ENCODE measurements around the gene ADA. TPM values are rescaled to one million over a fixed set of nuclear protein-coding genes. Genes with fewer than 3 reads are reported as not detected.

Gene ADA
- total and polyA plus RNA-seq, 2 of the 4 experiments (the other 2 are of a cell fraction): 8.1 to 11.0 TPM

GRCh38 chr20:44694159-44694558 is 42.7 kb upstream of the ADA start:
- Histone ChIP-seq H3K56ac (ENCODE audit: extremely low read depth, insufficient read depth, low read length) (no peak overlapping the region), H4K91ac (ENCODE audit: insufficient read depth, low read depth, low read length) (peak overlapping the region; percentile 88), H4K20me1 (ENCODE audit: insufficient read depth, low read length) (peaks cover 2% of the 10 kb centered on the region; the same call in 1 of the 2 replicates), H2AK9ac (replicated peaks; ENCODE audit: low read depth, low read length, poor library complexity) (no peak overlapping the region), H2BK120ac (ENCODE audit: low read depth, low read length) (peak overlapping the region; percentile 41), H3K4me1 (ENCODE audit: control insufficient read depth, insufficient read depth, low read length) (peaks cover 35% of the 10 kb centered on the region), H3K14ac (replicated peaks; ENCODE audit: low read depth, low read length) (no peak overlapping the region), H3K27me3 (ENCODE audit: control insufficient read depth, insufficient read depth, low read length) (peaks cover 2% of the 10 kb centered on the region; the same call in 1 of the 2 replicates), H4K5ac (ENCODE audit: low read depth, low read length) (peak overlapping the region; percentile 3), H2AK5ac (ENCODE audit: low read depth, low read length) (peak overlapping the region; percentile 98), H3K4me3 (ENCODE audit: insufficient read depth, low read depth, low read length) (no peak overlapping the region), H3K18ac (ENCODE audit: low read depth, low read length) (peak overlapping the region; percentile 83), H2BK15ac (ENCODE audit: low read depth, low read length) (peak overlapping the region; percentile 38; the same call in 2 of the 3 replicates), H3K4me2 (ENCODE audit: low read depth, low read length) (no peak overlapping the region), H3K27ac (ENCODE audit: insufficient read depth, low read length) (peak overlapping the region; percentile 34; the same call in 1 of the 2 replicates), H3K79me1 (ENCODE audit: low read depth in 1 of 2, low read length in 2 of 2) (no peaks in the 10 kb centered on the region), H3K36me3 (ENCODE audit: control insufficient read depth, insufficient read depth, low read length) (no peaks in the 10 kb centered on the region), H3K4ac (ENCODE audit: low read depth, low read length) (peak overlapping the region; percentile 85; the same call in 1 of the 2 replicates), H3K9ac (ENCODE audit: low read depth, low read length) (no peak overlapping the region), H3K9me1 (ENCODE audit: insufficient read depth, low read length) (peaks cover 8% of the 10 kb centered on the region; the same call in 1 of the 2 replicates), H3K9me3 (ENCODE audit: control insufficient read depth, insufficient read depth, low read length) (peaks cover 8% of the 10 kb centered on the region), H3K23ac (ENCODE audit: low read depth, low read length) (no peak overlapping the region; the same call in 1 of the 2 replicates), H2AFZ (replicated peaks; ENCODE audit: low read length, poor library complexity) (no peak overlapping the region), H4K8ac (ENCODE audit: low read depth in 2 of 2, low read length in 2 of 2) (peak overlapping the region; percentile 55 to 67; a peak in 3 of 4 replicates), H2BK20ac (ENCODE audit: low read depth, low read length) (peak overlapping the region; percentile 82), H2BK5ac (ENCODE audit: low read depth, low read length, poor library complexity, severe bottlenecking) (no peak overlapping the region)
- intact Hi-C loops (cut with micrococcal nuclease) (loop anchor here (10.0 kb wide), 1 partner anchor 1081 kb away; no protein-coding TSS in a partner anchor), in situ Hi-C loops (cut with MboI; ENCODE audit: low sequenced_read_pairs) (no loop called here), dilution Hi-C loops (cut with HindIII; ENCODE audit: low sequenced_read_pairs, unreplicated experiment) (no loop called here)
- no TSS peak for BruUV-seq (replicated peaks)
- ChIA-PET CTCF (no interaction called here), POLR2A (ENCODE audit: unreplicated experiment) (no interaction called here)
- ATAC-seq (ENCODE audit: low read depth): no peak
- no CpG with 5 or more reads among the region's 4 CpGs for WGBS, 2 experiments (ENCODE audit: extremely low coverage in 2 of 2, insufficient read length in 1 of 2)
- TF ChIP-seq, protein P1, sequence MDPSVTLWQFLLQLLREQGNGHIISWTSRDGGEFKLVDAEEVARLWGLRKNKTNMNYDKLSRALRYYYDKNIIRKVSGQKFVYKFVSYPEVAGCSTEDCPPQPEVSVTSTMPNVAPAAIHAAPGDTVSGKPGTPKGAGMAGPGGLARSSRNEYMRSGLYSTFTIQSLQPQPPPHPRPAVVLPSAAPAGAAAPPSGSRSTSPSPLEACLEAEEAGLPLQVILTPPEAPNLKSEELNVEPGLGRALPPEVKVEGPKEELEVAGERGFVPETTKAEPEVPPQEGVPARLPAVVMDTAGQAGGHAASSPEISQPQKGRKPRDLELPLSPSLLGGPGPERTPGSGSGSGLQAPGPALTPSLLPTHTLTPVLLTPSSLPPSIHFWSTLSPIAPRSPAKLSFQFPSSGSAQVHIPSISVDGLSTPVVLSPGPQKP (IDR thresholded peaks at IDR 0.05; ENCODE audit: borderline replicate concordance, low read depth, low read length): no peak
- TF ChIP-seq CEBPB (IDR thresholded peaks at IDR 0.05; ENCODE audit: low read depth, low read length): no peak
- no peak for TF ChIP-seq RAD21 (IDR thresholded peaks at IDR 0.05; ENCODE audit: low read length)
- TF ChIP-seq POLR2A (IDR thresholded peaks at IDR 0.05; ENCODE audit: low read depth, low read length): no peak
- TF ChIP-seq RFX5 (IDR thresholded peaks at IDR 0.05; ENCODE audit: low read depth, low read length): no peak
- TF ChIP-seq CTCF (conservative IDR thresholded peaks at IDR 0.05; ENCODE audit: low read depth, low read length): no peak
- TF ChIP-seq MAFK (IDR thresholded peaks at IDR 0.05; ENCODE audit: low read depth, low read length): no peak
- no peak for TF ChIP-seq MAZ (IDR thresholded peaks at IDR 0.05; ENCODE audit: borderline replicate concordance, low read depth, low read length)
- TF ChIP-seq CHD1 (IDR thresholded peaks at IDR 0.05; ENCODE audit: low read depth, low read length): no peak
- no peak for TF ChIP-seq MXI1 (IDR thresholded peaks at IDR 0.05; ENCODE audit: borderline replicate concordance, low read depth, low read length)
- no peak for TF ChIP-seq RCOR1 (IDR thresholded peaks at IDR 0.05; ENCODE audit: insufficient replicate concordance, low read length)
- no peak for TF ChIP-seq BHLHE40 (IDR thresholded peaks at IDR 0.05; ENCODE audit: low read depth, low read length)
- no peak for TF ChIP-seq SMC3 (IDR thresholded peaks at IDR 0.05; ENCODE audit: low read depth, low read length)
- no peak for TF ChIP-seq FOS (IDR thresholded peaks at IDR 0.05; ENCODE audit: low read depth, low read length)
- DNase-seq: no peak
